A549 (cell line): ENCODE data around the gene ARPP21. TPM values are rescaled to one million over a fixed set of nuclear protein-coding genes. Genes with fewer than 3 reads are reported as not detected.

Source experiments
- ATAC-seq, 2 experiments: fragments of 200-7000 bp in 1 of 2; fragments of >200 bp in 1 of 2; cut with Nextera tagmentation in 1 of 2; cut with Tn5 transposase in 1 of 2; 3 replicates each; pipeline versions ENCODE4 v1.8.0 to v1.9.1; 2018 to 2020; ENCODE audit warnings: mild to moderate bottlenecking in 1 of 2, moderate library complexity in 1 of 2
- CTCF ChIA-PET: fragments of 300-600 bp; sonication (Branson Sonifier 250); formaldehyde crosslinking; extraction: SDS; loops from one replicate; lab custom pipeline; 2021; ENCODE audit warnings: antibody characterized with exemption, inconsistent platforms; lab: Yijun Ruan, JAX
- POLR2A ChIA-PET: fragments of 350-600 bp; formaldehyde crosslinking; extraction: SDS; loops from one replicate; lab custom pipeline; 2021; ENCODE audit warnings: antibody characterized with exemption, inconsistent platforms; lab: Yijun Ruan, JAX
- DNase-seq, 2 experiments: peaks; one replicate each; pipeline versions ENCODE4 v3.0.0 to v3.0.0-alpha.2; 2011 to 2016; ENCODE audit warnings: low read depth in 1 of 2, low spot score in 1 of 2
- FAIRE-seq: peaks from 2 replicates; lab custom pipeline; 2011; peaks lifted over from hg19 to GRCh38; lab: Jason Lieb, UNC
- H3K27ac ChIP-seq, 2 experiments: fragments of >200 bp; sonication (Bioruptor Twin); formaldehyde crosslinking; 3 replicates each; pipeline ENCODE4 v1.5.1; 2016 to 2017
- H3K4me1 ChIP-seq: fragments of >200 bp; sonication (Bioruptor Twin); formaldehyde crosslinking; 3 replicates; pipeline ENCODE4 v1.6.1; 2016
- H3K4me2 ChIP-seq: fragments of >200 bp; sonication (Bioruptor Twin); formaldehyde crosslinking; 3 replicates; pipeline ENCODE4 v1.6.1; 2016
- H3K4me3 ChIP-seq: fragments of >200 bp; sonication (Bioruptor Twin); formaldehyde crosslinking; 3 replicates; pipeline ENCODE4 v1.5.1; 2016
- H3K9me3 ChIP-seq: fragments of >200 bp; sonication (Bioruptor Twin); formaldehyde crosslinking; 3 replicates; pipeline ENCODE4 v1.6.1; 2016
- ATOH8 ChIP-seq: fragments of 250-450 bp; sonication (Bioruptor Pico); IDR thresholded peaks from 2 replicates; pipeline ENCODE4 v1.5.0; 2020; ENCODE audit warnings: low read depth, mild to moderate bottlenecking, moderate library complexity
- BHLHE40 ChIP-seq: IDR thresholded peaks from 2 replicates; pipeline ENCODE4 v1.6.1; 2012; ENCODE audit warnings: low read depth, low read length, inconsistent platforms
- CBX2 ChIP-seq: fragments of 200-600 bp; sonication (generic); IDR thresholded peaks from 2 replicates; pipeline ENCODE4 v1.6.1; 2016; ENCODE audit warnings: low read depth, mild to moderate bottlenecking, borderline replicate concordance
- CEBPB ChIP-seq, 2 experiments: fragments of >200 bp in 1 of 2; sonication (Bioruptor Twin) in 1 of 2; formaldehyde crosslinking in 1 of 2; IDR thresholded peaks; 2 replicates each; pipeline ENCODE4 v1.6.1; 2012 to 2016
- CHD4 ChIP-seq: fragments of 200-600 bp; sonication (generic); IDR thresholded peaks from 2 replicates; pipeline ENCODE4 v1.6.1; 2016; ENCODE audit warnings: antibody characterized with exemption, mild to moderate bottlenecking, borderline replicate concordance
- E2F6 ChIP-seq: IDR thresholded peaks from 2 replicates; pipeline ENCODE4 v1.6.1; 2012; ENCODE audit warnings: low read depth, borderline replicate concordance
- EHMT2 ChIP-seq: fragments of 200-600 bp; sonication (generic); IDR thresholded peaks from 2 replicates; pipeline ENCODE4 v1.6.1; 2016; ENCODE audit warnings: antibody characterized with exemption, low read depth, mild to moderate bottlenecking, moderate library complexity
- ELK1 ChIP-seq: fragments of 150-350 bp; IDR thresholded peaks from 2 replicates; pipeline ENCODE4 v1.6.1; 2014; ENCODE audit warnings: low read depth, mild to moderate bottlenecking, low read length
- ESRRA ChIP-seq: fragments of 150-350 bp; IDR thresholded peaks from 2 replicates; pipeline ENCODE4 v1.6.1; 2014; ENCODE audit warnings: mild to moderate bottlenecking, low read length, borderline replicate concordance
- FOSB ChIP-seq: fragments of 250-450 bp; sonication (Bioruptor Pico); IDR thresholded peaks from 2 replicates; pipeline ENCODE4 v1.5.0; 2020; ENCODE audit warnings: mild to moderate bottlenecking, moderate library complexity
- HOXA7 ChIP-seq: fragments of 250-450 bp; sonication (Bioruptor Pico); IDR thresholded peaks from 2 replicates; pipeline ENCODE4 v1.5.0; 2020; ENCODE audit warnings: mild to moderate bottlenecking, moderate library complexity
- HOXB5 ChIP-seq: fragments of 250-450 bp; sonication (Bioruptor Pico); IDR thresholded peaks from 2 replicates; pipeline ENCODE4 v1.5.0; 2020; ENCODE audit warnings: mild to moderate bottlenecking, moderate library complexity
- JUN ChIP-seq, 2 experiments: fragments of >200 bp; sonication (Bioruptor Twin); formaldehyde crosslinking; IDR thresholded peaks; 2 replicates in 1 of 2; 3 replicates in 1 of 2; pipeline ENCODE4 v1.6.1; 2016 to 2017
- KDM5A ChIP-seq: fragments of 200-600 bp; sonication (generic); IDR thresholded peaks from 2 replicates; pipeline ENCODE4 v1.6.1; 2016; ENCODE audit warnings: antibody characterized with exemption, mild to moderate bottlenecking
- MYC ChIP-seq: IDR thresholded peaks from 2 replicates; pipeline ENCODE4 v1.6.1; 2012; ENCODE audit warnings: mild to moderate bottlenecking, inconsistent platforms, low read length, improper control_type of control experiment, borderline replicate concordance
- NPAS2 ChIP-seq: fragments of 250-450 bp; sonication (Bioruptor Pico); IDR thresholded peaks from 2 replicates; pipeline ENCODE4 v1.8.0; 2022; ENCODE audit warnings: mild to moderate bottlenecking, moderate library complexity, borderline replicate concordance
- RAD21 ChIP-seq, 2 experiments: fragments of >200 bp in 1 of 2; sonication (Bioruptor Twin) in 1 of 2; formaldehyde crosslinking in 1 of 2; IDR thresholded peaks in 1 of 2; conservative IDR thresholded peaks in 1 of 2; 2 replicates in 1 of 2; 3 replicates in 1 of 2; pipeline ENCODE4 v1.6.1; 2012 to 2018; ENCODE audit warnings: inconsistent platforms in 1 of 2
- RARB ChIP-seq: fragments of 250-450 bp; sonication (Bioruptor Pico); IDR thresholded peaks from 2 replicates; pipeline ENCODE4 v1.8.0; 2021; ENCODE audit warnings: mild to moderate bottlenecking, moderate library complexity
- RCOR1 ChIP-seq: fragments of 150-350 bp; IDR thresholded peaks from 2 replicates; pipeline ENCODE4 v1.6.1; 2014; ENCODE audit warnings: antibody characterized with exemption, low read length, low read depth
- RNF2 ChIP-seq: fragments of 200-600 bp; sonication (generic); IDR thresholded peaks from 2 replicates; pipeline ENCODE4 v1.6.1; 2016; ENCODE audit warnings: low read depth, mild to moderate bottlenecking, antibody characterized with exemption, moderate library complexity, borderline replicate concordance
- SMC3 ChIP-seq: fragments of >200 bp; sonication (Bioruptor Twin); formaldehyde crosslinking; IDR thresholded peaks from 3 replicates; pipeline ENCODE4 v1.6.1; 2018; ENCODE audit warnings: inconsistent platforms
- SREBF2 ChIP-seq: fragments of 450-650 bp; IDR thresholded peaks from 2 replicates; pipeline ENCODE4 v1.6.1; 2014; ENCODE audit warnings: mild to moderate bottlenecking, moderate library complexity
- ZC3H11A ChIP-seq: fragments of 450-650 bp; IDR thresholded peaks from 2 replicates; pipeline ENCODE4 v1.6.1; 2014; ENCODE audit warnings: antibody characterized with exemption, mild to moderate bottlenecking
- ZNF302 ChIP-seq: fragments of 250-450 bp; sonication (Bioruptor Pico); IDR thresholded peaks from 2 replicates; pipeline ENCODE4 v1.9.0; 2021; ENCODE audit warnings: inconsistent platforms, mild to moderate bottlenecking, moderate library complexity
- WGBS: methylation state at CpG from one replicate; pipeline ENCODE4 v1.1.6; 2017; ENCODE audit errors: missing lambda C conversion rate; 5-methylcytosine and 5-hydroxymethylcytosine counted together
- polyA plus RNA-seq, 4 experiments: library from polyadenylated mRNA; depleted of rRNA in 3 of 4; stranded (reverse); fragments of >200 nt; fragmentation: RNase III in 1 of 4; extraction: RNeasy Plus Mini Kit Qiagen cat#74134 plus additional on column Dnase treatment in 1 of 4; gene quantifications; 2 replicates in 3 of 4; 3 replicates in 1 of 4; pipeline ENCODE4 v1.2.3, GENCODE V29; 2011 to 2017
- TF ChIP-seq, protein P1 (sequence below): fragments of >200 bp; sonication (Bioruptor Twin); formaldehyde crosslinking; IDR thresholded peaks from 3 replicates; pipeline ENCODE4 v1.6.1; 2016
- TF ChIP-seq, protein P2 (sequence below): fragments of 450-650 bp; IDR thresholded peaks from 2 replicates; pipeline ENCODE4 v1.6.1; 2014; ENCODE audit warnings: antibody characterized with exemption

ARPP21 gene
- polyA plus RNA-seq, 2 of the 4 experiments (the other 2 are of a cell fraction) = 0.03 TPM; not detected in 1

DNA sequence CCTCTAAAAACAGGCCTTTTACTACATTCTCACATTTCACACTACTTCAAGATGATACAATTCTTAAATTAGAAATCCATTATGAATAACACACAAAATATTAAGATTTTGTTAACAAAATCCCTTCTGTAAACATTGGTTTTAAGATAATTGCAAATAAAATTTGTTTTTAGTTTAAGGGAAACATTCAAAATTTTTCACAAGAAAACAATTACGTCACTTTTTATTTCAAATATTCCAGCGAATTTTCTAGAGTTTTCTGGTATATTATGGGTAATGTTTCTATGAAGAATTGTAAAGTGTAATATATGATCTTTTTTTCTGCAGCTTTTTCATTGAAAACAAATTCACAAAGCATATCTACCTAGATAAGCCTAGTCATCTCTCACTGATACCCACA lies 5.9 kb downstream of the ARPP21 start:
- POLR2A ChIA-PET = no interaction called here
- Histone ChIP-seq H3K4me3 (no peak overlapping the region), H3K4me2 (no peak overlapping the region), H3K9me3 (no peaks in the 10 kb centered on the region), H3K4me1 (peaks cover 8% of the 10 kb centered on the region; the same call in 2 of the 3 replicates), H3K27ac (no peak overlapping the region)
- 48% methylated on average over 2 of the region's 2 CpGs for WGBS
- no peak for FAIRE-seq
- TF ChIP-seq ELK1 (no peak), RCOR1 (no peak), RNF2 (no peak), SMC3 (no peak), E2F6 (no peak)
- CTCF ChIA-PET = no interaction called here
- DNase-seq = no peak
- no peak for ATAC-seq

- peaks cover 11% of the 10 kb centered on the region; the same call in 2 of the 3 replicates for H3K4me1 ChIP-seq
- no peak for DNase-seq
- H3K9me3 ChIP-seq = no peaks in the 10 kb centered on the region
- no peak overlapping the region for H3K4me3 ChIP-seq
- ATAC-seq = no peak
- TF ChIP-seq HOXA7 (CRISPR knock-in tag) (no peak), MYC (no peak), RAD21 (conservative IDR thresholded peaks at IDR 0.05 in 1 of 2, IDR thresholded peaks at IDR 0.05 in 1 of 2) (no peak), BHLHE40 (no peak), RCOR1 (no peak), E2F6 (no peak), RARB (CRISPR knock-in tag) (no peak), KDM5A (no peak), ESRRA (no peak), SREBF2 (no peak), CBX2 (no peak), EHMT2 (no peak), ZNF302 (CRISPR knock-in tag) (no peak), ZC3H11A (no peak), ATOH8 (CRISPR knock-in tag) (no peak), HOXB5 (CRISPR knock-in tag) (no peak)
- no peak overlapping the region for H3K27ac ChIP-seq
- POLR2A ChIA-PET = no interaction called here
- 61% methylated on average over 4 of the region's 4 CpGs for WGBS
- FAIRE-seq = no peak
- CTCF ChIA-PET = interaction anchor here (0.9 to 2.4 kb wide), 3 partner anchors 10 to 13 kb away, joined by 3 to 6 read pairs (median 5); no protein-coding TSS in a partner anchor
- H3K4me2 ChIP-seq = no peak overlapping the region
Observed at GRCh38 chr3:35646081-35646480, 6.8 kb downstream of the ARPP21 start.

GRCh38 chr3:35647461-35647860 lies 8.1 kb downstream of the ARPP21 start:
- POLR2A ChIA-PET = no interaction called here
- Histone ChIP-seq H3K4me3 (no peak overlapping the region), H3K27ac (no peak overlapping the region), H3K9me3 (no peaks in the 10 kb centered on the region), H3K4me1 (peaks cover 25% of the 10 kb centered on the region), H3K4me2 (no peak overlapping the region)
- DNase-seq = no peak
- WGBS = 69% methylated on average over 4 of the region's 4 CpGs
- FAIRE-seq = no peak
- CTCF ChIA-PET = interaction anchor here (2.4 kb wide), 1 partner anchor 11 kb away, joined by 6 read pairs; no protein-coding TSS in a partner anchor
- no peak for ATAC-seq
- no peak for TF ChIP-seq FOSB (CRISPR knock-in tag)
- TF ChIP-seq ESRRA = no peak
- TF ChIP-seq NPAS2 (CRISPR knock-in tag) = no peak
- no peak for TF ChIP-seq CHD4
- TF ChIP-seq, protein P1, sequence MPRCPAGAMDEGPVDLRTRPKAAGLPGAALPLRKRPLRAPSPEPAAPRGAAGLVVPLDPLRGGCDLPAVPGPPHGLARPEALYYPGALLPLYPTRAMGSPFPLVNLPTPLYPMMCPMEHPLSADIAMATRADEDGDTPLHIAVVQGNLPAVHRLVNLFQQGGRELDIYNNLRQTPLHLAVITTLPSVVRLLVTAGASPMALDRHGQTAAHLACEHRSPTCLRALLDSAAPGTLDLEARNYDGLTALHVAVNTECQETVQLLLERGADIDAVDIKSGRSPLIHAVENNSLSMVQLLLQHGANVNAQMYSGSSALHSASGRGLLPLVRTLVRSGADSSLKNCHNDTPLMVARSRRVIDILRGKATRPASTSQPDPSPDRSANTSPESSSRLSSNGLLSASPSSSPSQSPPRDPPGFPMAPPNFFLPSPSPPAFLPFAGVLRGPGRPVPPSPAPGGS = no peak
- TF ChIP-seq CEBPB (IDR thresholded peaks at IDR 0.05) = no peak
- no peak for TF ChIP-seq CBX2
- TF ChIP-seq, protein P2, sequence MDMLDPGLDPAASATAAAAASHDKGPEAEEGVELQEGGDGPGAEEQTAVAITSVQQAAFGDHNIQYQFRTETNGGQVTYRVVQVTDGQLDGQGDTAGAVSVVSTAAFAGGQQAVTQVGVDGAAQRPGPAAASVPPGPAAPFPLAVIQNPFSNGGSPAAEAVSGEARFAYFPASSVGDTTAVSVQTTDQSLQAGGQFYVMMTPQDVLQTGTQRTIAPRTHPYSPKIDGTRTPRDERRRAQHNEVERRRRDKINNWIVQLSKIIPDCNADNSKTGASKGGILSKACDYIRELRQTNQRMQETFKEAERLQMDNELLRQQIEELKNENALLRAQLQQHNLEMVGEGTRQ = no peak
- no peak for TF ChIP-seq JUN (IDR thresholded peaks at IDR 0.05)
